PC-3 (cell line): Measurements from ENCODE around the gene KIAA2012. TPM values are rescaled to one million over a fixed set of nuclear protein-coding genes. Genes with fewer than 3 reads are reported as not detected.

Experiments
- ATAC-seq: fragments of 200-7000 bp; cut with Tn5 transposase; 2 replicates; pipeline ENCODE4 v1.9.1; 2020; ENCODE audit warnings: mild to moderate bottlenecking, moderate library complexity
- BruUV-seq: library from RNA; stranded (reverse); fragments of 400-500 nt; replicated peaks from 2 replicates; lab custom pipeline; 2021; lab: Mats Ljungman, UMichigan
- CTCF ChIA-PET: fragments of 300-600 bp; sonication (Branson Sonifier 250); formaldehyde crosslinking; loops from one replicate; lab custom pipeline; 2022; ENCODE audit warnings: antibody characterized with exemption; lab: Charles Lee
- POLR2A ChIA-PET: fragments of 300-600 bp; sonication (Branson Sonifier 250); formaldehyde crosslinking; loops from one replicate; lab custom pipeline; 2022; ENCODE audit warnings: antibody characterized with exemption; ENCODE audit not compliant: unreplicated experiment; lab: Charles Lee
- DNase-seq: peaks from one replicate; pipeline ENCODE4 v3.0.0-alpha.2; 2015
- H2AFZ ChIP-seq: fragments of 300-600 bp; sonication (generic); 2 replicates; pipeline ENCODE4 v1.6.0; 2016; ENCODE audit warnings: antibody characterized with exemption, low read length
- H3F3A ChIP-seq: fragments of 300-600 bp; sonication (generic); one replicate; pipeline ENCODE4 v1.6.0; 2017; ENCODE audit warnings: antibody characterized with exemption, low read length, control low read depth, mild to moderate bottlenecking; ENCODE audit not compliant: unreplicated experiment
- H3K27ac ChIP-seq: fragments of 300-600 bp; sonication (generic); 2 replicates; pipeline ENCODE4 v1.5.1; 2016; ENCODE audit warnings: mild to moderate bottlenecking, low read length
- H3K27me3 ChIP-seq: fragments of 300-600 bp; sonication (generic); 2 replicates; pipeline ENCODE4 v1.6.1; 2016; ENCODE audit warnings: low read length, mixed read lengths
- H3K36me3 ChIP-seq: fragments of 300-600 bp; sonication (generic); 2 replicates; pipeline ENCODE4 v1.6.1; 2016; ENCODE audit warnings: low read depth, mixed run types, low read length, mixed read lengths
- H3K4me1 ChIP-seq: fragments of 300-600 bp; sonication (generic); 2 replicates; pipeline ENCODE4 v1.5.1; 2016; ENCODE audit warnings: low read length; ENCODE audit not compliant: insufficient read depth
- H3K4me2 ChIP-seq: fragments of 300-600 bp; sonication (generic); 2 replicates; pipeline ENCODE4 v1.6.0; 2016; ENCODE audit warnings: low read length
- H3K4me3 ChIP-seq: fragments of 300-600 bp; sonication (generic); 2 replicates; pipeline ENCODE4 v1.5.1; 2016; ENCODE audit warnings: mild to moderate bottlenecking, low read length, mixed read lengths
- H3K79me2 ChIP-seq: fragments of 300-600 bp; sonication (generic); 2 replicates; pipeline ENCODE4 v1.6.1; 2017; ENCODE audit warnings: low read length, mixed read lengths
- H3K9ac ChIP-seq: fragments of 300-600 bp; sonication (generic); 2 replicates; pipeline ENCODE4 v1.6.0; 2016; ENCODE audit warnings: mild to moderate bottlenecking, low read length
- H3K9me2 ChIP-seq: fragments of 300-600 bp; sonication (generic); replicated peaks from 2 replicates; pipeline ENCODE4 v1.6.1; 2016; ENCODE audit warnings: mixed run types, low read length, mixed read lengths
- H3K9me3 ChIP-seq: fragments of 300-600 bp; sonication (generic); 2 replicates; pipeline ENCODE4 v1.6.1; 2016; ENCODE audit warnings: low read length, mixed read lengths
- H4K20me1 ChIP-seq: fragments of 300-600 bp; sonication (generic); 2 replicates; pipeline ENCODE4 v1.6.1; 2016; ENCODE audit warnings: low read length, mixed read lengths
- CTCF ChIP-seq: fragments of 300-600 bp; sonication (generic); conservative IDR thresholded peaks from 2 replicates; pipeline ENCODE4 v1.5.1; 2017; ENCODE audit warnings: antibody characterized with exemption, low read depth, mild to moderate bottlenecking, low read length
- EZH2 ChIP-seq: fragments of 300-600 bp; sonication (generic); IDR thresholded peaks from one replicate; pipeline ENCODE4 v1.6.1; 2017; ENCODE audit warnings: antibody characterized with exemption, mild to moderate bottlenecking, low read length; ENCODE audit not compliant: unreplicated experiment
- EZH2phosphoT487 ChIP-seq: fragments of 300-600 bp; sonication (generic); IDR thresholded peaks from 2 replicates; pipeline ENCODE4 v1.6.1; 2018; ENCODE audit warnings: mild to moderate bottlenecking, antibody characterized with exemption, low read length, borderline replicate concordance
- intact Hi-C: fragments of 100-400 bp; cut with micrococcal nuclease; formaldehyde crosslinking; loops from 2 replicates; pipeline ENCODE4 v1.9.0; 2023
- total RNA-seq: library from RNA; depleted of rRNA; stranded (reverse); fragments of >200 nt; gene quantifications from 2 replicates; pipeline ENCODE4 v1.2.3, GENCODE V29; 2014

KIAA2012 gene
- total RNA-seq, 1 experiment from 2014 or later, result not detected

- POLR2A ChIA-PET, result no interaction called here
- Histone ChIP-seq H3K27me3 (no peaks in the 10 kb centered on the region), H3K36me3 (no peaks in the 10 kb centered on the region), H3K4me1 (peaks cover 6% of the 10 kb centered on the region; the same call in 1 of the 2 replicates), H4K20me1 (no peaks in the 10 kb centered on the region), H3K4me3 (no peak overlapping the region), H3K27ac (no peak overlapping the region), H3K9ac (no peak overlapping the region), H3K9me3 (no peaks in the 10 kb centered on the region), H3K79me2 (no peaks in the 10 kb centered on the region), H2AFZ (no peak overlapping the region), H3K4me2 (no peak overlapping the region), H3F3A (no peaks in the 10 kb centered on the region), H3K9me2 (no peaks in the 10 kb centered on the region)
- CTCF ChIA-PET, result no interaction called here
- ATAC-seq (no peak), DNase-seq (no peak)
- BruUV-seq, result no TSS peak
- TF ChIP-seq EZH2, result no peak
- TF ChIP-seq CTCF, result no peak
- TF ChIP-seq EZH2phosphoT487, result no peak
- intact Hi-C loops, result no loop called here
These were observed 28.3 kb upstream of the KIAA2012 start for GRCh38 chr2:202044777-202045176.

DNA sequence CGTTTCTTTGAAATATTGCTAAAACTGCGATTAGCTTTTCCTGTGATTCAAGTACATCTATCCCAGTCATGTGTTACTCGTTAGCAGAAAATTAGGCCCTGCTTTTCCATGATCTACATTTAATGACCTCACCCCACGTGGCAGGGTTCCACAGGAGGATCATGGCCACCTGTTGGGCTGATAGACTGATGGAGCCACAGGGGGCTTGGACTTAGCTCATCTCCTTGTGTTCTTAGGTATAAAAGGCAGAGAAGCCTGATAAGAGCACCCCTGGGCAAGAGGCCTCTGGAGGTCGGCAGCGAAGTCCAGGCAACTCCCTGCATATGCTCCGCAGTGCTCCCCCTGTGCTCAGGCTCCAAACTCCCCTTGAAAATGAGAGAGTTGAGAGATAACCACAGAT lies 26.5 kb upstream of the KIAA2012 start:
- BruUV-seq, result no TSS peak
- CTCF ChIA-PET, result no interaction called here
- H3K27me3 ChIP-seq, result no peaks in the 10 kb centered on the region
- no peak overlapping the region for H3K4me2 ChIP-seq
- no peaks in the 10 kb centered on the region for H4K20me1 ChIP-seq
- intact Hi-C loops, result no loop called here
- H3K27ac ChIP-seq, result no peak overlapping the region
- no peak for TF ChIP-seq CTCF
- TF ChIP-seq EZH2, result no peak
- no peak for TF ChIP-seq EZH2phosphoT487
- no peak overlapping the region for H2AFZ ChIP-seq
- no peaks in the 10 kb centered on the region for H3K9me2 ChIP-seq
- H3K9me3 ChIP-seq, result no peaks in the 10 kb centered on the region
- H3K9ac ChIP-seq, result no peak overlapping the region
- no peaks in the 10 kb centered on the region for H3F3A ChIP-seq
- no peak overlapping the region for H3K4me3 ChIP-seq
- H3K79me2 ChIP-seq, result no peaks in the 10 kb centered on the region
- H3K36me3 ChIP-seq, result no peaks in the 10 kb centered on the region
- no peak for DNase-seq
- POLR2A ChIA-PET, result no interaction called here
- peaks cover 6% of the 10 kb centered on the region; the same call in 1 of the 2 replicates for H3K4me1 ChIP-seq
- no peak for ATAC-seq

- ChIA-PET CTCF (no interaction called here), POLR2A (no interaction called here)
- no peak for TF ChIP-seq EZH2
- no peak for TF ChIP-seq EZH2phosphoT487
- TF ChIP-seq CTCF, result no peak
- Histone ChIP-seq H2AFZ (no peak overlapping the region), H3K36me3 (no peaks in the 10 kb centered on the region), H3K9me2 (no peaks in the 10 kb centered on the region), H3K4me1 (no peaks in the 10 kb centered on the region), H3K9me3 (no peaks in the 10 kb centered on the region), H3K4me2 (no peak overlapping the region), H3K27ac (no peak overlapping the region), H3K27me3 (peaks cover 9% of the 10 kb centered on the region; the same call in 1 of the 2 replicates), H3K9ac (no peak overlapping the region), H3F3A (no peaks in the 10 kb centered on the region), H4K20me1 (no peaks in the 10 kb centered on the region), H3K4me3 (no peak overlapping the region), H3K79me2 (no peaks in the 10 kb centered on the region)
- no peak for DNase-seq
- no peak for ATAC-seq
- no TSS peak for BruUV-seq
- intact Hi-C loops, result no loop called here
These were observed 23.8 kb upstream of the KIAA2012 start for GRCh38 chr2:202049092-202049728.
